HG03432 (cell line): ENCODE results near the gene DESI2.

Experiments used
- ATAC-seq: cut with Tn5 transposase; IDR thresholded peaks from one replicate; pipeline ENCODE4 v1.9.1; 2021; ENCODE audit warnings: mild to moderate bottlenecking, moderate library complexity; ENCODE audit not compliant: unreplicated experiment

DESI2 gene

DNA sequence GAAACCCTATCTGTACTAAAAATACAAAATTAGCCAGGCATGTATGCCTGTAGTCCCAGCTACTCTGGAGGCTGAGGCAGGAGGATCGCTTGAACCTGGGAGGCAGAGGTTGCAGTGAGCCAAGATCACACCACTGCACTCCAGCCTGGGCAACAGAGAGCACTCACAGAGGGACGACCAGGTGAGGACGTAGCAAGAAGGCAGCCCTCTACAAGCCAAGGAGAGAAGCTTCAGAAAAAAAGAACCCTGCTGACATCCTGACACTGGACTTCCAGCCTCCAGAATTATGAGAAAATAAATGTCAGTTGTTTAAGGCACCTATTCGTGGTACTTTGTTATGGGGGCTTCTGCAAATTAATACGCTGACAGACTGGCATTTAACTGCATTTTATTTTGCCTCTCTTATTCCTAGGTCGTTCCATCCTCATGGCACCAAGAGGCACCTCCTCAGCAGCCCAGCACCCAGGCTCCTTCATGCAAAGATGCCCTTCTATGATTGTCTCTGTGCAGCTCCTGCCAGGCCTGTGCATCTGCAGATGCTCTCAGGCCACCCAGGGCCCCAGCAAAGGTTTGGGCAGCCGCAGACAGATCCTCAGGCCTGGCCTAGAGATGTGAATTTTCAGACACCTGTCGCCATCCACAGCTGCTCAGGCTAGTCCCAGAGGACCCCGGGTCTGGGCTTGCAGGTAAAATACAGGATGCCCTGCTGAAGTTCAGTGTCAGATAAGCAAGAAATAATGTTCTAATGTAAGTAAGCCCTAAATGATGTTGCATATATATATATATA lies 96.5 kb downstream of the DESI2 start:
- no peak for ATAC-seq

DNA sequence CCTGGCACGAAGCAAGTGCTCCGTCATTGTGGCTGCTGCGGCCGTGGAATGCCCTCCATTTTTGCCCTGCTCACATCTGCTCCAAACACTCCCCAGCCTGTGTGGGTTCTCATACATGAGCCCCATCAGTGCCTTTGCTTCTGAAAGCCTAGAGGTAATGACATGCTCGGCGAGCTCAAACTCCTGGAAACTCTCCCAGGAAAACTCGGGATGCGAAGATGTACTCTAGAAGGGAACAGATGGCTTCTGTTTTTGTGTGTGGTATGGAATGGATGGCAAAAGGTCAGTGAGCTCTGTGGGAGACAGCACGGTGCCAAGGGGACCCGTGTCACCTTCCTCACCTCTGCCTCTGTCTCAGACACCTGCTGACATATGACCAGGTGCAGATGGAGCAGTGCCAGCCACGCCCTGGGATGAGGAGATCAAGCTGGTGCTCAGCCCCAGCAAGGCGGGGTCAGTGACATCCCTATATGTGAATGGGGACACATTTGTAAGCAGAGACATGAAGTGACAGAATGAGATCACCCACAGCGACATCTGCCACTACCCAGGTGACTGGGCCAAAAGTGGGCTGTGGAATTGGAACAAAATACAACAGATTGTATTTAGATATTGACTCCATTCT lies 98.5 kb downstream of the DESI2 start:
- ATAC-seq = no peak

DNA sequence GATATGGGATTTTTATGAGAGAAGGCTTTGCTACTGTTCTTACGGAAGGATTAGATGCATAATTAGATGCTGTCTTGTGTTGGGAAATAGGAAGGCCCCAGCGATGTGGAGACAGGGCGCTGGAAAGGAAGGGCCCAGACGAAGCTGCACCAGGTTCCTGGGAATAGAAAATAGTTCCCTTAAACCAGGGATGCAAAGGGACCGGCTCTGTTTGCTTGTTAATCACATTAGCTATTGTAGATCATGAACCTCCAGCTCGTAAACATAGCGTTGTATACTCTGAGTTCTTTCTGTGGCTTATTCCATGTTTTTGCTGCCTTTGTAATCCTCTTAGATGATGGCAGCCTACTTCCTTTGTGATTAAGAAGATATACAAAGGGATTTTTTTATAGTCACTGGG lies 102.7 kb downstream of the DESI2 start:
- ATAC-seq = no peak

DNA sequence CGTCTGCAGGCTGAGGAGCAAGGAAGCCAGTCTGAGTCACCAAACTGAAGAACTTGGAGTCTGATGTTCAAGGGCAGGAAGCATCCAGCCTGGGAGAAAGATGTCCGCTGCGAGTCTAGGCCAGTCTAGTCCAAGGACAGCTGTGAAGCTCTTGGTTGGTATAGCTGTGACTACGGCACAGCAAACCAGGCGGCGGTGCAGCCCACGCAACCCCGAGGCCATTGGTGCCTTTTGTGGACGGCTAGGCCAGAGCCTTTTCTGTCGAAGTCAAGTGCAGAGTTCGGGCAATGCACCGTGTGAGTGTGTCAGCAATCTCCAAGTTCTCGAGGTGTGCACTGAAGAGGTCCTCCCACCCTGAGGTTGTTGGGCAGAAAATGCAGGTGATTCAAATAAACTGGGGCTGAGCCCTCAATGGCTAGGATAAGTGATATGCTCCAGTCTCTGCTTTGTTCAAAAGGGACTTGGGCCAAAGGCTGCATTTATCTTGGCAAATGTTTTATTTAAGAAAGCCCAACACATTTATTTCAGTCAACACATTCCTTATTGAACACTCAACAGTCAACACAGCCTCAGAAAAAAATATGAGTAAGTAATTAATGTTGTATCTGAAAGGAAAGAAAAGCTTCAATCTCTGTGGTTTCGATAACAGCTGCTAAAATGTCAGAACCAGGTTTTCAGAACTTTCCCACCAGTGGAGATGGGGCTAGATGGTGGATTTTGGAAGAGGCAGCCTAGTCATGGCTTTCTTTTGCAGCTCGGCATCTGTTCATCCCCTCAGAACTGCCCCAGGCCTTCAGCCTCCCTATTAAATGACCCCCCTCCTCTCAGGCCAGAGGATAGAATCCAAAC lies 104.4 kb downstream of the DESI2 start:
- no peak for ATAC-seq
